ENCODE measurements around the gene BLOC1S3. TPM values are rescaled to one million over a fixed set of nuclear protein-coding genes. Genes with fewer than 3 reads are reported as not detected.

BLOC1S3 gene
- total RNA-seq, 1 donor from 2014 or later: 8.0 TPM

GRCh38 chr19:45168767-45169351, 9.7 kb upstream of the BLOC1S3 start:
- Mint-ChIP-seq H3K9me3 (no peaks in the 10 kb centered on the region), H3K27ac (no peak overlapping the region), H3K36me3 (no peaks in the 10 kb centered on the region), H3K27me3 (ENCODE audit: low read depth) (no peaks in the 10 kb centered on the region), H3K4me3 (no peak overlapping the region), H3K4me1 (peaks cover 2% of the 10 kb centered on the region)
- DNase-seq (ENCODE audit: low spot score in 2 of 2, unreplicated experiment in 2 of 2): no peak
- TF ChIP-seq CTCF (IDR thresholded peaks at IDR 0.05; ENCODE audit: unreplicated experiment): no peak

GRCh38 chr19:45169602-45170001, 9.0 kb upstream of the BLOC1S3 start:
- H3K36me3 Mint-ChIP-seq: no peaks in the 10 kb centered on the region
- no peaks in the 10 kb centered on the region for H3K4me1 Mint-ChIP-seq
- H3K27ac Mint-ChIP-seq: no peak overlapping the region
- no peaks in the 10 kb centered on the region for H3K9me3 Mint-ChIP-seq
- no peak for DNase-seq (ENCODE audit: low spot score in 2 of 2, unreplicated experiment in 2 of 2)
- TF ChIP-seq CTCF (IDR thresholded peaks at IDR 0.05; ENCODE audit: unreplicated experiment): no peak
- H3K27me3 Mint-ChIP-seq (ENCODE audit: low read depth): no peaks in the 10 kb centered on the region
- H3K4me3 Mint-ChIP-seq: no peak overlapping the region

GRCh38 chr19:45170146-45171106, 8.2 kb upstream of the BLOC1S3 start:
- Mint-ChIP-seq H3K9me3 (no peaks in the 10 kb centered on the region), H3K36me3 (no peaks in the 10 kb centered on the region), H3K27me3 (ENCODE audit: low read depth) (no peaks in the 10 kb centered on the region), H3K4me1 (no peaks in the 10 kb centered on the region), H3K27ac (no peak overlapping the region), H3K4me3 (no peak overlapping the region)
- DNase-seq (ENCODE audit: low spot score in 2 of 2, unreplicated experiment in 2 of 2): no peak
- TF ChIP-seq CTCF (IDR thresholded peaks at IDR 0.05; ENCODE audit: unreplicated experiment): no peak

GRCh38 chr19:45171211-45171623, 7.4 kb upstream of the BLOC1S3 start:
- no peaks in the 10 kb centered on the region for H3K4me1 Mint-ChIP-seq
- H3K27me3 Mint-ChIP-seq (ENCODE audit: low read depth): no peaks in the 10 kb centered on the region
- H3K4me3 Mint-ChIP-seq: no peak overlapping the region
- H3K9me3 Mint-ChIP-seq: no peaks in the 10 kb centered on the region
- H3K27ac Mint-ChIP-seq: no peak overlapping the region
- H3K36me3 Mint-ChIP-seq: no peaks in the 10 kb centered on the region
- TF ChIP-seq CTCF (IDR thresholded peaks at IDR 0.05; ENCODE audit: unreplicated experiment): no peak
- DNase-seq (ENCODE audit: low spot score in 2 of 2, unreplicated experiment in 2 of 2): no peak

- DNase-seq (ENCODE audit: low spot score in 2 of 2, unreplicated experiment in 2 of 2): no peak
- H3K9me3 Mint-ChIP-seq: no peaks in the 10 kb centered on the region
- H3K4me3 Mint-ChIP-seq: no peak overlapping the region
- H3K4me1 Mint-ChIP-seq: no peaks in the 10 kb centered on the region
- no peaks in the 10 kb centered on the region for H3K27me3 Mint-ChIP-seq (ENCODE audit: low read depth)
- no peaks in the 10 kb centered on the region for H3K36me3 Mint-ChIP-seq
- no peak for TF ChIP-seq CTCF (IDR thresholded peaks at IDR 0.05; ENCODE audit: unreplicated experiment)
- H3K27ac Mint-ChIP-seq: no peak overlapping the region
Measured at GRCh38 chr19:45172173-45172572, 6.4 kb upstream of the BLOC1S3 start.

All from mesothelial cell of epicardium (in vitro differentiated cells).